AG04450 (cell line): ENCODE results near the gene MEG3. TPM values are rescaled to one million over a fixed set of nuclear protein-coding genes. Genes with fewer than 3 reads are reported as not detected.

Experiments used
- CTCF ChIA-PET: fragments of 300-600, 350-600 bp; formaldehyde crosslinking; extraction: SDS; loops from one replicate; lab custom pipeline; 2022; ENCODE audit warnings: antibody characterized with exemption, inconsistent platforms; lab: Charles Lee
- POLR2A ChIA-PET: fragments of 350-600 bp; formaldehyde crosslinking; extraction: SDS; loops from one replicate; lab custom pipeline; 2021; ENCODE audit warnings: antibody characterized with exemption, inconsistent platforms; lab: Yijun Ruan, JAX
- DNase-seq: peaks from one replicate; pipeline ENCODE4 v3.0.0-alpha.2; 2011; ENCODE audit warnings: low read depth, low spot score
- H3K27ac ChIP-seq: one replicate; pipeline ENCODE4 v1.5.1; 2012; ENCODE audit warnings: low read depth, low read length, control low read depth
- H3K27me3 ChIP-seq: one replicate; pipeline ENCODE4 v1.6.0; 2012; ENCODE audit warnings: low read length; ENCODE audit not compliant: control insufficient read depth, insufficient read depth
- H3K4me3 ChIP-seq: 2 replicates; pipeline ENCODE4 v1.5.1; 2011; ENCODE audit warnings: mild to moderate bottlenecking, low read depth, low read length, control low read depth
- H3K9me3 ChIP-seq: 2 replicates; pipeline ENCODE4 v1.5.1; 2012; ENCODE audit warnings: low read length; ENCODE audit not compliant: control insufficient read depth, insufficient read depth
- CTCF ChIP-seq: IDR thresholded peaks from 2 replicates; pipeline ENCODE4 v1.5.1; 2011; ENCODE audit warnings: low read depth, low read length, control low read depth, inconsistent platforms
- polyA plus RNA-seq: library from polyadenylated mRNA; depleted of rRNA; stranded (reverse); fragments of >200 nt; gene quantifications from 2 replicates; pipeline ENCODE4 v1.2.3, GENCODE V29; 2011

MEG3 gene
- polyA plus RNA-seq, 1 experiment: 310 TPM

- ChIA-PET CTCF (no interaction called here), POLR2A (no interaction called here)
- Histone ChIP-seq H3K9me3 (peaks cover 22% of the 10 kb centered on the region), H3K27ac (no peak overlapping the region), H3K4me3 (no peak overlapping the region), H3K27me3 (no peaks in the 10 kb centered on the region)
- no peak for DNase-seq
- no peak for TF ChIP-seq CTCF
These were observed 4.8 kb downstream of the MEG3 start for GRCh38 chr14:100830681-100831080.

GRCh38 chr14:100832311-100832960 lies 6.5 kb downstream of the MEG3 start:
- CTCF ChIA-PET: interaction anchor here (0.6 kb wide), 1 partner anchor 190 kb away, joined by 3 read pairs; no protein-coding TSS in a partner anchor
- Histone ChIP-seq H3K27ac (no peak overlapping the region), H3K27me3 (no peaks in the 10 kb centered on the region), H3K9me3 (peaks cover 4% of the 10 kb centered on the region; the same call in 1 of the 2 replicates), H3K4me3 (no peak overlapping the region)
- POLR2A ChIA-PET: no interaction called here
- DNase-seq: no peak
- no peak for TF ChIP-seq CTCF

- no peak for DNase-seq
- CTCF ChIA-PET: no interaction called here
- Histone ChIP-seq H3K27ac (no peak overlapping the region), H3K27me3 (no peaks in the 10 kb centered on the region), H3K4me3 (no peak overlapping the region), H3K9me3 (no peaks in the 10 kb centered on the region)
- TF ChIP-seq CTCF: no peak
- POLR2A ChIA-PET: interaction anchor here (0.5 to 0.7 kb wide), 2 partner anchors 7 to 531 kb away, joined by 3 read pairs; no protein-coding TSS in a partner anchor
These were observed 8.3 kb downstream of the MEG3 start for GRCh38 chr14:100834082-100834793.

GRCh38 chr14:100834794-100835547 lies 9.1 kb downstream of the MEG3 start:
- Histone ChIP-seq H3K27ac (no peak overlapping the region), H3K27me3 (no peaks in the 10 kb centered on the region), H3K4me3 (no peak overlapping the region), H3K9me3 (no peaks in the 10 kb centered on the region)
- POLR2A ChIA-PET: no interaction called here
- CTCF ChIA-PET: no interaction called here
- no peak for DNase-seq
- TF ChIP-seq CTCF: no peak
